Measurements from ENCODE around the gene SPIN2B. TPM values are rescaled to one million over a fixed set of nuclear protein-coding genes. Genes with fewer than 3 reads are reported as not detected.
"Not testable (repeated sequence)": the region's sequence is repeated elsewhere in the genome, so short reads cannot be mapped to it uniquely, and the experiment has no call there.

Gene SPIN2B
- total and polyA plus RNA-seq, 2 of the 8 experiments (the other 6 are each of a cell fraction or from before 2014, with no cell fraction given) = 7.4 to 12.8 TPM

DNA sequence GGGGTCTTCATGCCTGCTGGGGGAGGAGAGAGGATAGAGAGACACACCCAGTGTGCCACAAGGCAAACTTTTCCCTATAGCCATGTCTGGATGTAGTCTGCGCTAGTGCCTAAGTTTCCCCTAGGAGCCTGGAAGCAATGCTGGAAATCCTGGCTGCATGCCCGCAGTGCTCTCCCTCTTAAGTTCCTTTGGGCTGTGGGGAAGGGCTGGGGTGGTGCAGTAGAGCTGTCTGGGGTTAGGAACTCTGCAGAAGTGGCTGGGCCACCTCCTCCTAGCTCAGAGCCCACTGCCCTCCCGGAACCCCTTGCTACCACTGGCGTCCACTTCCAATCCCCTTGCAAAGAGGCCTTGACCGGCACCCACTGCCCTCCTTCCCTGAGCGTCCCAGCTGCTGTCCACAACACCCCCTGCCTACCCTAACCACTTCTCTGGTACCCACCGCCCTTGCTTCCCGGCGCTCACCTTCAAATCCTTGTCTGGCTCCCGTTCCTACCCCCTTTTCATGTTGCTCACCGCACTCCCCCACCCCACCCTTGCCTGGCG, 658 bp downstream of the SPIN2B start:
- not testable (repeated sequence) for FAIRE-seq; H3K23me2 ChIP-seq (ENCODE audit: low read depth, low read length); H2BK5ac ChIP-seq (ENCODE audit: low read depth, low read length); H3K79me2 ChIP-seq (ENCODE audit: control insufficient read depth in 1 of 2, insufficient read depth in 2 of 2, low read length in 2 of 2); H4K5ac ChIP-seq (ENCODE audit: insufficient read length, low read depth, low read length); H3K27me3 ChIP-seq (replicated peaks in 1 of 4; ENCODE audit: control insufficient read depth in 3 of 4, extremely low read depth in 1 of 4, insufficient read depth in 3 of 4, low read length in 3 of 4); H2BK15ac ChIP-seq (ENCODE audit: low read length); H3K79me1 ChIP-seq (ENCODE audit: low read depth, low read length); H3K27ac ChIP-seq (ENCODE audit: low read depth, low read length); H3K23ac ChIP-seq (ENCODE audit: insufficient read length); H2BK120ac ChIP-seq (replicated peaks; ENCODE audit: low read depth, low read length); H4K91ac ChIP-seq (replicated peaks; ENCODE audit: insufficient read length, low read length); H3K4ac ChIP-seq (replicated peaks; ENCODE audit: insufficient read length, low read depth, low read length); H3K14ac ChIP-seq (ENCODE audit: insufficient read length); H2BK20ac ChIP-seq (ENCODE audit: low read length); H2AK5ac ChIP-seq (ENCODE audit: low read depth, low read length); H3K56ac ChIP-seq (replicated peaks; ENCODE audit: insufficient read length, low read depth, low read length); H4K20me1 ChIP-seq (replicated peaks in 1 of 2; ENCODE audit: control insufficient read depth in 1 of 2, insufficient read depth in 2 of 2, low read length in 2 of 2); H4K8ac ChIP-seq (ENCODE audit: extremely low read depth, insufficient read depth, low read length); H3K36me3 ChIP-seq (ENCODE audit: control insufficient read depth in 2 of 4, insufficient read depth in 4 of 4, low read length in 3 of 4); H2BK12ac ChIP-seq (ENCODE audit: low read depth, low read length); H2AFZ ChIP-seq (ENCODE audit: low read length); H3K4me1 ChIP-seq (replicated peaks in 1 of 4; ENCODE audit: control insufficient read depth in 3 of 4, insufficient read depth in 4 of 4, low read length in 3 of 4); H3K9me3 ChIP-seq (ENCODE audit: insufficient read depth in 2 of 2, low read depth in 1 of 2, low read length in 1 of 2)
- Histone ChIP-seq H3K9ac (replicated peaks in 1 of 4; ENCODE audit: extremely low read depth in 1 of 4, low read depth in 3 of 4, low read length in 3 of 4) (peak overlapping the region in 1 of 4 experiments; percentile 74; a peak in 3 of 7 replicates), H3K4me3 (ENCODE audit: extremely low read depth in 1 of 4, insufficient read depth in 2 of 4, low read depth in 3 of 4, low read length in 4 of 4) (peak overlapping the region; percentile 54 to 71 (median 56)), H3K18ac (ENCODE audit: extremely low read depth, low read length) (peak overlapping the region; percentile 48; the same call in 1 of the 2 replicates), H3K4me2 (ENCODE audit: insufficient read depth in 1 of 2, low read depth in 2 of 2, low read length in 2 of 2) (peak overlapping the region; percentile 57 to 71)
- DNase-seq (ENCODE audit: low read depth in 1 of 2, low spot score in 2 of 2) = peak in 1 of 2 experiments; percentile 39
- POLR2A ChIA-PET (ENCODE audit: partially characterized antibody) = interaction anchor here (1.5 kb wide), 1 partner anchor 13 kb away, joined by 4 read pairs; no protein-coding TSS in a partner anchor
- CTCF ChIA-PET (ENCODE audit: partially characterized antibody) = interaction anchor here (0.6 kb wide), 1 partner anchor 817 kb away, joined by 3 read pairs; no protein-coding TSS in a partner anchor
- 20% methylated on average over 1 of the region's 12 CpGs; no CpG with 5 or more reads in 1 of the 2 experiments for WGBS, 2 experiments (ENCODE audit: extremely low coverage in 1 of 2, insufficient coverage in 1 of 2, insufficient read length in 1 of 2, insufficient replicate concordance in 2 of 2, low coverage in 1 of 2, low lambda C conversion rate in 2 of 2, missing lambda C conversion rate in 1 of 2)
